KMS-11 (cell line): Measurements from ENCODE around the gene ASGR1.

Experiments used
- H2AFZ ChIP-seq: fragments of 200-600 bp; sonication (generic); 2 replicates; pipeline ENCODE4 v1.6.1; 2016; ENCODE audit warnings: antibody characterized with exemption, mixed run types, low read depth
- H3K27ac ChIP-seq: fragments of 200-600 bp; sonication (generic); 2 replicates; pipeline ENCODE4 v1.6.1; 2016; ENCODE audit warnings: mild to moderate bottlenecking, mixed run types
- H3K27me3 ChIP-seq: fragments of 200-600 bp; sonication (generic); 2 replicates; pipeline ENCODE4 v1.6.1; 2017; ENCODE audit warnings: mild to moderate bottlenecking, low read depth, mixed run types, moderate library complexity; ENCODE audit not compliant: insufficient read depth
- H3K36me3 ChIP-seq: fragments of 200-600 bp; sonication (generic); 2 replicates; pipeline ENCODE4 v1.6.1; 2017; ENCODE audit warnings: mild to moderate bottlenecking, mixed run types; ENCODE audit not compliant: insufficient read depth
- H3K4me1 ChIP-seq: fragments of 200-600 bp; sonication (generic); 2 replicates; pipeline ENCODE4 v1.6.1; 2016; ENCODE audit warnings: mild to moderate bottlenecking, low read depth, mixed run types; ENCODE audit not compliant: poor library complexity, severe bottlenecking
- H3K4me2 ChIP-seq: fragments of 200-600 bp; sonication (generic); 2 replicates; pipeline ENCODE4 v1.7.0; 2016; ENCODE audit warnings: mild to moderate bottlenecking, mixed run types
- H3K4me3 ChIP-seq: fragments of 200-600 bp; sonication (generic); IDR thresholded peaks from 2 replicates; pipeline ENCODE4 v1.6.1; 2017; ENCODE audit warnings: low read depth, low read length, mixed read lengths; ENCODE audit not compliant: insufficient read depth
- H3K79me2 ChIP-seq: fragments of 200-600 bp; sonication (generic); 2 replicates; pipeline ENCODE4 v1.6.1; 2016; ENCODE audit warnings: low read depth, mixed run types; ENCODE audit not compliant: insufficient read depth
- H3K9ac ChIP-seq: fragments of 200-600 bp; sonication (generic); 2 replicates; pipeline ENCODE4 v1.6.1; 2016; ENCODE audit warnings: mild to moderate bottlenecking, mixed run types
- H4K20me1 ChIP-seq: fragments of 200-600 bp; sonication (generic); 2 replicates; pipeline ENCODE4 v1.6.1; 2016; ENCODE audit warnings: mild to moderate bottlenecking, mixed run types; ENCODE audit not compliant: insufficient read depth
- CTCF ChIP-seq: fragments of 200-600 bp; sonication (generic); conservative IDR thresholded peaks from 2 replicates; pipeline ENCODE4 v1.6.1; 2017; ENCODE audit warnings: low read depth, mild to moderate bottlenecking, antibody characterized with exemption, low read length, moderate library complexity, mixed read lengths

The ASGR1 gene

GRCh38 chr17:7204336-7204735 lies 25.2 kb upstream of the ASGR1 start:
- no peak for TF ChIP-seq CTCF
- Histone ChIP-seq H4K20me1 (no peaks in the 10 kb centered on the region), H3K4me3 (no peak overlapping the region), H3K27ac (no peak overlapping the region), H3K4me2 (no peak overlapping the region), H3K27me3 (no peaks in the 10 kb centered on the region), H2AFZ (no peak overlapping the region), H3K9ac (no peak overlapping the region), H3K4me1 (no peaks in the 10 kb centered on the region), H3K36me3 (no peaks in the 10 kb centered on the region), H3K79me2 (no peaks in the 10 kb centered on the region)

GRCh38 chr17:7203391-7203790 lies 24.2 kb upstream of the ASGR1 start:
- no peak overlapping the region for H3K27ac ChIP-seq
- H3K4me1 ChIP-seq = no peaks in the 10 kb centered on the region
- no peaks in the 10 kb centered on the region for H4K20me1 ChIP-seq
- no peak overlapping the region for H3K4me3 ChIP-seq
- no peak for TF ChIP-seq CTCF
- H3K27me3 ChIP-seq = no peaks in the 10 kb centered on the region
- no peak overlapping the region for H3K4me2 ChIP-seq
- no peak overlapping the region for H2AFZ ChIP-seq
- no peaks in the 10 kb centered on the region for H3K79me2 ChIP-seq
- no peak overlapping the region for H3K9ac ChIP-seq
- no peaks in the 10 kb centered on the region for H3K36me3 ChIP-seq

GRCh38 chr17:7196651-7197401 lies 17.7 kb upstream of the ASGR1 start:
- no peak for TF ChIP-seq CTCF
- Histone ChIP-seq H4K20me1 (no peaks in the 10 kb centered on the region), H3K79me2 (no peaks in the 10 kb centered on the region), H3K27ac (no peak overlapping the region), H3K4me2 (no peak overlapping the region), H3K36me3 (no peaks in the 10 kb centered on the region), H3K27me3 (no peaks in the 10 kb centered on the region), H2AFZ (no peak overlapping the region), H3K4me1 (no peaks in the 10 kb centered on the region), H3K4me3 (no peak overlapping the region), H3K9ac (no peak overlapping the region)

GRCh38 chr17:7195971-7196370 lies 16.8 kb upstream of the ASGR1 start:
- no peaks in the 10 kb centered on the region for H4K20me1 ChIP-seq
- no peaks in the 10 kb centered on the region for H3K27me3 ChIP-seq
- H3K4me1 ChIP-seq = no peaks in the 10 kb centered on the region
- no peak overlapping the region for H3K4me3 ChIP-seq
- H3K36me3 ChIP-seq = no peaks in the 10 kb centered on the region
- no peak for TF ChIP-seq CTCF
- no peak overlapping the region for H3K4me2 ChIP-seq
- no peak overlapping the region for H3K27ac ChIP-seq
- H3K9ac ChIP-seq = no peak overlapping the region
- no peaks in the 10 kb centered on the region for H3K79me2 ChIP-seq
- no peak overlapping the region for H2AFZ ChIP-seq
